Activated naive CD4-positive, alpha-beta T cell treated with Interleukin-2 at 50 U/mL for 16 hours (primary cell): ENCODE measurements around the gene UTP14C.
"Not testable (repeated sequence)": the region's sequence is repeated elsewhere in the genome, so short reads cannot be mapped to it uniquely, and the experiment has no call there.

Experiments used
- DNase-seq: peaks from one replicate; pipeline ENCODE4 v3.0.0-alpha.2; 2020

The UTP14C gene

GRCh38 chr13:52048516-52048915 is 24.0 kb downstream of the UTP14C start:
- no peak for DNase-seq

- DNase-seq: no peak
Measured at GRCh38 chr13:52051400-52051799, 26.9 kb downstream of the UTP14C start.

- no peak for DNase-seq
Measured at GRCh38 chr13:52053460-52053859, 29.0 kb downstream of the UTP14C start.

DNA sequence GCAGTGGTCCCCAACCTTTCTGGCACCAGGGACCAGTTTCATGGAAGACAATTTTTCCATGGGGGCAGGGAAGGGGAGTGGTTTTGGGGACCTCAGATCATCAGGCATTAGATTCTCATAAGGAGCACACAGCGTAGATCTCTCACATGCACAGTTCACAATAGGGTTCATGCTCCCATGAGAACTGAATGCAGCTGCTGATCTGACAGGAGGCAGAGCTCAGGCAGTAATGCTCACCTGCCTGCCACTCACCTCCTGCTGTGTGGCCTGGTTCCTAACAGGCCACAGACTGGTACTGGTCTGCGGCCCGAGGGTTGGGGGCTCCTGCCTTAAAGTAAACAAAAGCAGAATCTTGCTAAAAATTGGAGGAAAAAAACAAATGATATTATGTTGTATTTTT is 36.6 kb downstream of the UTP14C start:
- DNase-seq: not testable (repeated sequence)

- DNase-seq: no peak
Measured at GRCh38 chr13:52061587-52061986, 37.1 kb downstream of the UTP14C start.

DNA sequence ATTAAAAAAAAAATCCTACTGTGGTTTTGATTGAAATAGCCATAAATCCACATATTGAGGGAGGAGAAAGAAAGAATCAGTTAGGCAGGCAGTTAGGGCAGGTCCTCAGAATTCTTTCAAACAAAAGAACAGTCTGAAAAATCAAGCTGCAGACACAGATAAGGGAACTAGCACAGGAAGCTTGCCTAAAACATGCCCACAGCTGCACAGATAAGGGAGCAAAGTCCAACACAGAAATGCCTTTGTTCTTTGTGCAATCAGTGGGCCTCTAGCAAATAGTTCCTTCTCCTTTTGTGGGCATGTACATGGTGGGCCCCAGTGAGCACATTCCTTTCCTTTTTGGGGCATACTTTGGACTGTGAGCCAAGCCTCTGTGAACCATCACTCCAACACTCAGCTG is 42.7 kb downstream of the UTP14C start:
- no peak for DNase-seq

- DNase-seq: no peak
Measured at GRCh38 chr13:52070929-52071523, 46.5 kb downstream of the UTP14C start.
